ENCODE results near the gene ZNRF3.
"Not testable (repeated sequence)": the region's sequence is repeated elsewhere in the genome, so short reads cannot be mapped to it uniquely, and the experiment has no call there.

Gene ZNRF3

DNA sequence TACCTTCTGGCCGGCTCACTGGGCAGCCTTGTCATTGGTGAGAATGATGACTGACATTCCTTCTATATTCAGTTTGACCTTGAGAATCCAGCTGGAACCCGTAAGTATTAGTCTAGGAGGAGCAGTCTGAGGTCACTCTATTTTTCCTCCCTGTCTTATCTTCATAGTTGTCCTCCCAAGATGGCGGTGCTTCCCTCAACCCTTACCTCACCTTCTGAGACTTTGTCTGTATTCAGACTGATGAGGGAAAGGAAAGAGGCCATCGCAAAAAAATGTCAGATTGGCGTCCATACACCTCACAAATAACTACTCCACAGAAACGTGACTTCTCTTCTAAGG, 195.5 kb downstream of the ZNRF3 start:
- TF ChIP-seq, protein P1, sequence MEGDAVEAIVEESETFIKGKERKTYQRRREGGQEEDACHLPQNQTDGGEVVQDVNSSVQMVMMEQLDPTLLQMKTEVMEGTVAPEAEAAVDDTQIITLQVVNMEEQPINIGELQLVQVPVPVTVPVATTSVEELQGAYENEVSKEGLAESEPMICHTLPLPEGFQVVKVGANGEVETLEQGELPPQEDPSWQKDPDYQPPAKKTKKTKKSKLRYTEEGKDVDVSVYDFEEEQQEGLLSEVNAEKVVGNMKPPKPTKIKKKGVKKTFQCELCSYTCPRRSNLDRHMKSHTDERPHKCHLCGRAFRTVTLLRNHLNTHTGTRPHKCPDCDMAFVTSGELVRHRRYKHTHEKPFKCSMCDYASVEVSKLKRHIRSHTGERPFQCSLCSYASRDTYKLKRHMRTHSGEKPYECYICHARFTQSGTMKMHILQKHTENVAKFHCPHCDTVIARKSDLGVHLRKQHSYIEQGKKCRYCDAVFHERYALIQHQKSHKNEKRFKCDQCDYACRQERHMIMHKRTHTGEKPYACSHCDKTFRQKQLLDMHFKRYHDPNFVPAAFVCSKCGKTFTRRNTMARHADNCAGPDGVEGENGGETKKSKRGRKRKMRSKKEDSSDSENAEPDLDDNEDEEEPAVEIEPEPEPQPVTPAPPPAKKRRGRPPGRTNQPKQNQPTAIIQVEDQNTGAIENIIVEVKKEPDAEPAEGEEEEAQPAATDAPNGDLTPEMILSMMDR (conservative IDR thresholded peaks at IDR 0.05; ENCODE audit: low read length), result no peak
- no peak overlapping the region for H3K4me3 ChIP-seq (ENCODE audit: low read length)

GRCh38 chr22:29079218-29079901, 196.0 kb downstream of the ZNRF3 start:
- DNase-seq (ENCODE audit: low read depth), result peak; percentile 59

More for the DNA sequence above, 195.5 kb downstream of the ZNRF3 start:
- DNase-seq (ENCODE audit: low read depth), result no peak

GRCh38 chr22:29080106-29080975, 197.0 kb downstream of the ZNRF3 start:
- peak; percentile 45 for DNase-seq (ENCODE audit: low read depth)
- TF ChIP-seq, protein P1 (conservative IDR thresholded peaks at IDR 0.05; ENCODE audit: low read length), result no peak; the same call in 1 of the 2 replicates
- H3K4me3 ChIP-seq (ENCODE audit: low read length), result no peak overlapping the region

More at GRCh38 chr22:29079218-29079901, 196.0 kb downstream of the ZNRF3 start:
- no peak overlapping the region for H3K4me3 ChIP-seq (ENCODE audit: low read length)
- TF ChIP-seq, protein P1 (conservative IDR thresholded peaks at IDR 0.05; ENCODE audit: low read length), result no peak

GRCh38 chr22:29081517-29082236, 198.3 kb downstream of the ZNRF3 start:
- TF ChIP-seq, protein P1 (conservative IDR thresholded peaks at IDR 0.05; ENCODE audit: low read length), result no peak
- DNase-seq (ENCODE audit: low read depth), result no peak

DNA sequence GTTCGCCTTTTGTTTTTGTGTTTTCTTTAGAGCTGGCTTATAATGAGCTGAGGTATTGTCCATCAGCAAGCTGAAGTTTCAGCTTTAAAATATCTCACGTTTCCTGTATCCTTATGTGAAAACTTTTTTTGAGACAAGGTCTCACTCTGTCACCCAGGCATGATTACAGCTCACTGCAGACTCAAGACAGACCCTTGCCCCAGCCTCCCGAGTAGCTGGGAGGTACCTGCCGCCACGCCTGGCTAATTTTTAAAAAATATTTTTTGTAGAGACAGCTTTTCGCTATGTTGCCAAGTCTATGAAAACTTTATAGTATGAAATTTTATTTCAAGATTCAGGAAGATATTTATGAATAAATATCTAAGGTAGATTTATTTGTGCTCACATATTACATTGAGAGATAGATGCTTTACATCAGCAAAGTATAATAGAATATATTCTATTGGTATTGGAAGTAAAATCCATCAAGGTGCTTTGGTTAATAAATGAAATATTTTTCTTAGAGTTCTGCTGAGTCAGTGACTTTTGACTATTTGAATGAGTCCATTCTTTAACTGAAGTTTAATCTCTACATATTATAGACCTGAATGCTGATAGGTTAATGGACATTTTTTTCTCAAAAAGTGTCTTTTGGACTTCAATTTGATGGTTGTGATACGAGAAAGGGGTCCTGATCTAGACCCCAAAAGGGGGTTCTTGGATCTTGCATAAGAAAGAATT, 199.6 kb downstream of the ZNRF3 start:
- no peak for DNase-seq (ENCODE audit: low read depth)
- no peak overlapping the region for H3K4me3 ChIP-seq (ENCODE audit: low read length)
- TF ChIP-seq, protein P1 (conservative IDR thresholded peaks at IDR 0.05; ENCODE audit: low read length), result no peak

More at GRCh38 chr22:29081517-29082236, 198.3 kb downstream of the ZNRF3 start:
- no peak overlapping the region for H3K4me3 ChIP-seq (ENCODE audit: low read length)

- DNase-seq (ENCODE audit: low read depth), result not testable (repeated sequence)
Measured at GRCh38 chr22:29083576-29083932, 200.2 kb downstream of the ZNRF3 start.

More at GRCh38 chr22:29083576-29083932, 200.2 kb downstream of the ZNRF3 start:
- not testable (repeated sequence) for H3K4me3 ChIP-seq (ENCODE audit: low read length)

All from AG10803 (cell line).